Skin of body (tissue), 2 donors: ENCODE data around the gene OR5D14. TPM values are rescaled to one million over a fixed set of nuclear protein-coding genes. Genes with fewer than 3 reads are reported as not detected.

Experiments
- DNase-seq: peaks from one replicate; lab custom pipeline; 2025; lab: John Stamatoyannopoulos, UW
- total RNA-seq: library from RNA; depleted of rRNA; stranded (reverse); fragments of >200 nt; gene quantifications from one replicate; pipeline ENCODE4 v1.2.3, GENCODE V29; 2014

OR5D14 gene
- not detected for total RNA-seq

- no peak for DNase-seq
These were observed at the start of gene OR5D14 for GRCh38 chr11:55795256-55795655. Gene OR5D14 (plus strand): TSS chr11:55795556. CDS start chr11:55795556, 0 bp downstream.

DNA sequence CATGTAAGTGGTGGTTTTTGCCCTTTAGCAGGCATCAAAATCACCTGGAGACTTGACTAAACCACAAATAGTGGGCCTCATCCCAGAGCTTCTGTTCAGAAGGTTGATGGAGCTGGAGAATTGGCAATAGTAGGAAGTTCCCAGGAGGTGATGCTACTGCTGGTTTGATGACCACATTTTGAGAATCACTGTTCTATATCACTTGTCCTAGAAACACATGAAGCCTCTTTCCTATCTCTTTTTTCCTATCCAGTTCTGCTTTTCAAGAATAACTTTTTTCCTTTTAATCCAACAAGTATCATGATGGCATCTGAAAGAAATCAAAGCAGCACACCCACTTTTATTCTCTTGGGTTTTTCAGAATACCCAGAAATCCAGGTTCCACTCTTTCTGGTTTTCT is 22.2 kb upstream of the OR5D14 start, which contains the start of gene OR5D13:
TSS of gene OR5D13 (plus strand) at position 301 of the 400 bp plus-strand sequence. CDS start at position 301, 0 bp downstream.
- DNase-seq, result no peak

DNA sequence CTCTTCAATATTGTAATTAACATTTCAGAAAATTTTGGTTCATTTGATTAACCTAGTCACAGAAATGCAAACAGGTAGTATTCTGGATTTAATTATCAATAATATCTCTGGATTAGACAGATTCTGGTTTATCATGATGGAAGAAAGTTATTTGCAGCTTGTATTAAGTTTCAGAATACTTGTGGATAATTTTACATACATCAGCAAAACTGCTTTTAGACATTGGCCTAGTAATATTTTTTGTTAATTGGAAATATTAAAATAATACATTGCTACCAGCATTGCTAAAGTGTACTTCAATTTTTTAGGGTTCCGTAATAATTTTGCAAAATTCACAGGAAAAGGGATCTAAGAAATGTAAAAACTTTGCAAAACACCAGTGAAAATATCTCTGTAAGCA is 3.8 kb upstream of the OR5D14 start:
- no peak for DNase-seq

DNA sequence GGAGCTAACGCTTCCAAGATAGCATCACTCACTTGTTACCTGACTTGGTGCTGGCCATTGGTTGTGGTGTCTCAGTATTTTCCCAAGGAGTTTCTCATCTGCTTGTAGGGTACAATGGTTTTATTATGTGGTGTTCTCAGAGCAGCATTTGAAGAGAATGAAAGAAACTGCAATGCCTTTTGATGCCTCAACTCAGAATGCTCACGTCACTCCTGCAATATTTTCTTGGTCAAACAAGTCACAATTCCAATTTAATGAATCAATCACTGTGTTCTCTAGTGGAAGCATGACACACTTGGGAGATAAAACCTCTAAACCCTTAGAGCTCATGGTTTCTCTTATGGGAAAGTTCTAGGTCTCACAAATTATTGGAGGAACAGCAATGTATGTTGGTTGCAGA is 2.0 kb upstream of the OR5D14 start:
- DNase-seq, result no peak

- no peak for DNase-seq
These were observed 10.9 kb downstream of the OR5D14 start for GRCh38 chr11:55806248-55806647.

DNA sequence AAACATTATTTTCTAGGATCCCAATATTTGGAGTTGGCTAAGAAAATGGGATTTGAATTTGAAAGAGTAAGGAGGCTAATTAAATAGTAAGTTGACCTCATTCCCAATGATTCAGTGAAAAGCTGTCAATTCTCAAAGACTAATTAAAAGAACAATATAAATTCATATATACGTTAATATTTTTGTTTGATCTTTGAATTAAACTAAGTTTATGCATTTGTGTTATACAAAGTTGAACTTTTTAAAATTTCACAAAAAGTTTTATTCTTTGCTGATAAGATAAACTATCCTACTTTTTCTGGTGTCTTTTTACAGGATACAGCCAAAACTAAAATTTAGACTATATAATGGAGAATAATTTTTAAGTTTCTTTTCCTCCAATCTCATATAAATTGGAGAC is 15.7 kb downstream of the OR5D14 start, which contains the start of gene OR5L1:
TSS of gene OR5L1 (plus strand) at position 301 of the 400 bp plus-strand sequence. CDS start 100 bp downstream, outside the sequence.
- no peak for DNase-seq

- no peak for DNase-seq
These were observed 24.0 kb downstream of the OR5D14 start, which contains the start of gene OR5D18 for GRCh38 chr11:55819330-55819729. Gene OR5D18 (plus strand): TSS chr11:55819630. CDS start chr11:55819630, 0 bp downstream.

DNA sequence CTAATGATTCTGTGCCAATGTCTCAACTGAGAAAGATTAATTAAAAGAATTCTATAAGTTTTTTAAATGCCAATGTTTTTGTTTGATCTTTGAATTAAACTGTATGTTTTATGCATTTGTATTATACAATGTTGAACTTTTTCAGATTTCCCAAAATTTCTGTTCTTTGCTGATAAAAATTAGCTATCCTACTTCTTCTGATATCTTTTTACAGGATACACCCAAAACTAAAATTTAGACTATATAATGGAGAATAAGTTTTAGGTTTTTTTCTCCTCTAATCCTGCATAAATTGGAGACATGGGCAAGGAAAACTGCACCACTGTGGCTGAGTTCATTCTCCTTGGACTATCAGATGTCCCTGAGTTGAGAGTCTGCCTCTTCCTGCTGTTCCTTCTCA is 31.6 kb downstream of the OR5D14 start, which contains the start of gene OR5L2:
TSS of gene OR5L2 (plus strand) at position 301 of the 400 bp plus-strand sequence. CDS start at position 301, 0 bp downstream.
- no peak for DNase-seq

DNA sequence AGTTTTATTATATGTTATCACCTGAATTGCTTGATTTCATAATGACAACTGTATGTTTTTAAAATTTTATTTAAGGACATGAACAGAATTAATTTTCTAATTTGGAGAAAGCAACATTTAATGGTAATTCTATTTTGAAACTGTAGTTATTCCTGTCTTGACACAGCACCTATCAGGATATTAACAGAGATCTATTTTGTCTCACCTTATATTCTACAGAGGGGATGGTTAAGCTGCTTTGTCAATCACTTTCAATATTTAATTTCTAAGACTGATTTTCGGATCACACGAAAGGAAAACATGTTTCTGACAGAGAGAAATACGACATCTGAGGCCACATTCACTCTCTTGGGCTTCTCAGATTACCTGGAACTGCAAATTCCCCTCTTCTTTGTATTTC is 43.1 kb downstream of the OR5D14 start, which contains the start of gene OR5D16:
TSS of gene OR5D16 (plus strand) at position 301 of the 400 bp plus-strand sequence. CDS start at position 301, 0 bp downstream.
- DNase-seq, result no peak

Other genes with a start within 250 kb of the OR5D14 start
- not detected for gene OR4C15, start 241.1 kb upstream of the OR5D14 start, total RNA-seq
- gene OR4C16, start 223.4 kb upstream of the OR5D14 start, total RNA-seq, result not detected
- gene OR4C11, start 187.9 kb upstream of the OR5D14 start, total RNA-seq, result not detected
- not detected for gene OR4P4, start 160.4 kb upstream of the OR5D14 start, total RNA-seq
- not detected for gene OR4S2, start 147.2 kb upstream of the OR5D14 start, total RNA-seq
- not detected for gene OR4C6, start 133.4 kb upstream of the OR5D14 start, total RNA-seq
- not detected for gene OR5D13, start 22.1 kb upstream of the OR5D14 start, total RNA-seq
- not detected for gene OR5L1, start 15.8 kb downstream of the OR5D14 start, total RNA-seq
- not detected for gene OR5D18, start 24.1 kb downstream of the OR5D14 start, total RNA-seq
- not detected for gene OR5L2, start 31.7 kb downstream of the OR5D14 start, total RNA-seq
- gene OR5D16, start 43.2 kb downstream of the OR5D14 start, total RNA-seq, result not detected
- not detected for gene TRIM51, start 87.7 kb downstream of the OR5D14 start, total RNA-seq
- not detected for gene OR5W2, start 119.0 kb downstream of the OR5D14 start, total RNA-seq
- not detected for gene OR5I1, start 140.8 kb downstream of the OR5D14 start, total RNA-seq
- not detected for gene OR10AG1, start 174.4 kb downstream of the OR5D14 start, total RNA-seq
- not detected for gene OR5F1, start 199.1 kb downstream of the OR5D14 start, total RNA-seq
- gene OR5AS1, start 232.1 kb downstream of the OR5D14 start, total RNA-seq, result not detected